Measurements from ENCODE around the gene NPR3. TPM values are rescaled to one million over a fixed set of nuclear protein-coding genes. Genes with fewer than 3 reads are reported as not detected.
"Not testable (repeated sequence)": the region's sequence is repeated elsewhere in the genome, so short reads cannot be mapped to it uniquely, and the experiment has no call there.

Gene NPR3
- total RNA-seq, 1 donor from 2014 or later: 19.2 TPM

- FAIRE-seq: no peak
These were observed 92.5 kb downstream of the NPR3 start for GRCh38 chr5:32803656-32804055.

GRCh38 chr5:32805462-32805861 is 94.3 kb downstream of the NPR3 start:
- not testable (repeated sequence) for FAIRE-seq

More at GRCh38 chr5:32803656-32804055, 92.5 kb downstream of the NPR3 start:
- no peak for DNase-seq (ENCODE audit: low spot score in 2 of 2)

GRCh38 chr5:32805971-32806638 is 95.0 kb downstream of the NPR3 start:
- no peak for DNase-seq (ENCODE audit: low spot score in 2 of 2)
- FAIRE-seq: no peak

More at GRCh38 chr5:32805462-32805861, 94.3 kb downstream of the NPR3 start:
- DNase-seq (ENCODE audit: low spot score in 2 of 2): not testable (repeated sequence)

- DNase-seq (ENCODE audit: low spot score in 2 of 2) (no peak), FAIRE-seq (no peak)
These were observed 97.7 kb downstream of the NPR3 start for GRCh38 chr5:32808783-32809182.

- FAIRE-seq: no peak
These were observed 99.7 kb downstream of the NPR3 start for GRCh38 chr5:32810804-32811203.

GRCh38 chr5:32812399-32812798 is 101.3 kb downstream of the NPR3 start:
- no peak for FAIRE-seq

More at GRCh38 chr5:32810804-32811203, 99.7 kb downstream of the NPR3 start:
- no peak for DNase-seq (ENCODE audit: low spot score in 2 of 2)

GRCh38 chr5:32814141-32814540 is 103.0 kb downstream of the NPR3 start:
- DNase-seq (ENCODE audit: low spot score in 2 of 2) (no peak), FAIRE-seq (no peak)

More at GRCh38 chr5:32812399-32812798, 101.3 kb downstream of the NPR3 start:
- no peak for DNase-seq (ENCODE audit: low spot score in 2 of 2)

- DNase-seq (ENCODE audit: low spot score in 2 of 2) (no peak), FAIRE-seq (no peak)
These were observed 103.5 kb downstream of the NPR3 start for GRCh38 chr5:32814620-32815019.

- FAIRE-seq (no peak), DNase-seq (ENCODE audit: low spot score in 2 of 2) (no peak)
These were observed 116.9 kb downstream of the NPR3 start for GRCh38 chr5:32827981-32828380.

GRCh38 chr5:32828492-32828891 is 117.4 kb downstream of the NPR3 start:
- FAIRE-seq (no peak), DNase-seq (ENCODE audit: low spot score in 2 of 2) (no peak)

GRCh38 chr5:32831624-32832023 is 120.5 kb downstream of the NPR3 start:
- DNase-seq (ENCODE audit: low spot score in 2 of 2) (no peak), FAIRE-seq (no peak)

GRCh38 chr5:32833127-32833526 is 122.0 kb downstream of the NPR3 start:
- DNase-seq (ENCODE audit: low spot score in 2 of 2): no peak
- no peak for FAIRE-seq

GRCh38 chr5:32833663-32834062 is 122.5 kb downstream of the NPR3 start:
- DNase-seq (ENCODE audit: low spot score in 2 of 2) (no peak), FAIRE-seq (no peak)

- no peak for DNase-seq (ENCODE audit: low spot score in 2 of 2)
These were observed 123.1 kb downstream of the NPR3 start for GRCh38 chr5:32834251-32834650.

GRCh38 chr5:32836176-32836575 is 125.1 kb downstream of the NPR3 start:
- no peak for DNase-seq (ENCODE audit: low spot score in 2 of 2)
- no peak for FAIRE-seq

More at GRCh38 chr5:32834251-32834650, 123.1 kb downstream of the NPR3 start:
- FAIRE-seq: no peak

- FAIRE-seq (no peak), DNase-seq (ENCODE audit: low spot score in 2 of 2) (no peak)
These were observed 126.1 kb downstream of the NPR3 start for GRCh38 chr5:32837211-32837610.

- DNase-seq (ENCODE audit: low spot score in 2 of 2) (no peak), FAIRE-seq (no peak)
These were observed 128.0 kb downstream of the NPR3 start for GRCh38 chr5:32839106-32839505.

- no peak for FAIRE-seq
- DNase-seq (ENCODE audit: low spot score in 2 of 2): no peak
These were observed 129.5 kb downstream of the NPR3 start for GRCh38 chr5:32840606-32841005.

Data from frontal cortex (tissue), 4 donors.